H1 (cell line): ENCODE results near the gene C1orf21.

Experiments
- ASH2L ChIP-seq: fragments of 200-600, 300-600 bp; sonication (generic); IDR thresholded peaks from one replicate; pipeline ENCODE4 v1.7.1; 2017; ENCODE audit warnings: low read length
- BRCA1 ChIP-seq: IDR thresholded peaks from 2 replicates; pipeline ENCODE4 v1.6.1; 2012; ENCODE audit warnings: low read depth, low read length, improper control_type of control experiment
- CBX8 ChIP-seq: fragments of 300-800, 300-1000 bp; sonication (generic); IDR thresholded peaks from 2 replicates; pipeline ENCODE4 v1.7.1; 2016; ENCODE audit warnings: low read depth, low read length, borderline replicate concordance
- CHD1 ChIP-seq: IDR thresholded peaks from 2 replicates; pipeline ENCODE4 v1.6.1; 2012; ENCODE audit warnings: low read depth, low read length, improper control_type of control experiment
- EZH2 ChIP-seq: fragments of 200-600 bp; sonication (generic); IDR thresholded peaks from 2 replicates; pipeline ENCODE4 v1.7.1; 2012; ENCODE audit warnings: low read depth, mild to moderate bottlenecking, moderate library complexity, low read length, inconsistent platforms; ENCODE audit not compliant: severe bottlenecking
- FOSL1 ChIP-seq: IDR thresholded peaks from 2 replicates; pipeline ENCODE4 v1.6.1; 2011; ENCODE audit warnings: mild to moderate bottlenecking, low read depth, low read length, moderate library complexity; ENCODE audit not compliant: insufficient read depth
- GABPA ChIP-seq: IDR thresholded peaks from 2 replicates; pipeline ENCODE4 v1.6.1; 2011; ENCODE audit warnings: mild to moderate bottlenecking, low read length, moderate library complexity, borderline replicate concordance; ENCODE audit not compliant: insufficient read depth
- KDM1A ChIP-seq: fragments of 200-600, 300-600 bp; sonication (generic); IDR thresholded peaks from 2 replicates; pipeline ENCODE4 v1.7.1; 2016; ENCODE audit warnings: mild to moderate bottlenecking, low read length, borderline replicate concordance
- POLR2A ChIP-seq, 2 experiments: IDR thresholded peaks; 1 replicate in 1 of 2; 2 replicates in 1 of 2; pipeline ENCODE4 v1.6.1; 2011; ENCODE audit warnings: low read depth in 2 of 2, low read length in 2 of 2, mild to moderate bottlenecking in 2 of 2; ENCODE audit errors: control extremely low read depth in 1 of 2
- POU5F1 ChIP-seq: IDR thresholded peaks from 2 replicates; pipeline ENCODE4 v1.6.1; 2011; ENCODE audit warnings: low read depth, mild to moderate bottlenecking, low read length, moderate library complexity
- RFX5 ChIP-seq: IDR thresholded peaks from 2 replicates; pipeline ENCODE4 v1.6.1; 2011; ENCODE audit warnings: low read depth, low read length, improper control_type of control experiment, borderline replicate concordance
- SIN3A ChIP-seq, 2 experiments: IDR thresholded peaks in 1 of 2; conservative IDR thresholded peaks in 1 of 2; 2 replicates each; pipeline ENCODE4 v1.6.1; 2011 to 2012; ENCODE audit warnings: low read length in 2 of 2, improper control_type of control experiment in 1 of 2, low read depth in 1 of 2, mild to moderate bottlenecking in 1 of 2
- SIX5 ChIP-seq: IDR thresholded peaks from 2 replicates; pipeline ENCODE4 v1.6.1; 2011; ENCODE audit warnings: mild to moderate bottlenecking, low read depth, low read length
- TF ChIP-seq, protein P1 (sequence below), 3 experiments: IDR thresholded peaks; 1 replicate in 2 of 3; 2 replicates in 1 of 3; pipeline versions ENCODE4 v1.5.1 to v1.6.1; 2011; ENCODE audit warnings: low read length in 3 of 3, mild to moderate bottlenecking in 3 of 3, inconsistent platforms in 2 of 3, low read depth in 1 of 3, moderate library complexity in 1 of 3; ENCODE audit not compliant: insufficient read depth in 1 of 3; ENCODE audit errors: control extremely low read depth in 1 of 3

DNA sequence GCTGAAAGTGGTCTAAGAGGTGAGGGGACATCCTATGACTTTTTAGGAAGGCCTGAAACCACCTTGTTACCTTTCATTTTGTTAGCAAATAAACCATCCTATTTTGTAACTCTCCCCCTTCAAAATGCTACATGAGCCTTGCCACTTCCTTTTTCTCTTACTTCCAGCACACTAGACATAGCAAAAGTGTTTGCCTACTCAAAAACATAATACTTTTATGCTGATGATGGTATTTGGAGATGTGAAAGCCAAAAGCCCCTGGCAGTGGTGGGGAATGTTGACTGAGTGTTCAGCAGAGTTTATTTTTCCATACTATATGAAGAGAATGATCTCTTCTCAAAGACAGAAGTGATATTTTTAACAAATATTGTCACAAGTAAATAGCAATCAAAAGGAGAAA lies 233.6 kb downstream of the C1orf21 start:
- TF ChIP-seq BRCA1 (no peak), EZH2 (no peak), GABPA (no peak), CHD1 (no peak), SIN3A (conservative IDR thresholded peaks at IDR 0.05 in 1 of 2, IDR thresholded peaks at IDR 0.05 in 1 of 2; ENCODE audit: low read depth in 1 of 2, low read length in 2 of 2) (no peak), CBX8 (no peak), POLR2A (IDR thresholded peaks at IDR 0.05; ENCODE audit: control extremely low read depth in 1 of 2, low read depth in 2 of 2, low read length in 2 of 2) (no peak), SIX5 (no peak), FOSL1 (no peak), ASH2L (no peak), POU5F1 (no peak), KDM1A (no peak), RFX5 (no peak)
- TF ChIP-seq, protein P1, sequence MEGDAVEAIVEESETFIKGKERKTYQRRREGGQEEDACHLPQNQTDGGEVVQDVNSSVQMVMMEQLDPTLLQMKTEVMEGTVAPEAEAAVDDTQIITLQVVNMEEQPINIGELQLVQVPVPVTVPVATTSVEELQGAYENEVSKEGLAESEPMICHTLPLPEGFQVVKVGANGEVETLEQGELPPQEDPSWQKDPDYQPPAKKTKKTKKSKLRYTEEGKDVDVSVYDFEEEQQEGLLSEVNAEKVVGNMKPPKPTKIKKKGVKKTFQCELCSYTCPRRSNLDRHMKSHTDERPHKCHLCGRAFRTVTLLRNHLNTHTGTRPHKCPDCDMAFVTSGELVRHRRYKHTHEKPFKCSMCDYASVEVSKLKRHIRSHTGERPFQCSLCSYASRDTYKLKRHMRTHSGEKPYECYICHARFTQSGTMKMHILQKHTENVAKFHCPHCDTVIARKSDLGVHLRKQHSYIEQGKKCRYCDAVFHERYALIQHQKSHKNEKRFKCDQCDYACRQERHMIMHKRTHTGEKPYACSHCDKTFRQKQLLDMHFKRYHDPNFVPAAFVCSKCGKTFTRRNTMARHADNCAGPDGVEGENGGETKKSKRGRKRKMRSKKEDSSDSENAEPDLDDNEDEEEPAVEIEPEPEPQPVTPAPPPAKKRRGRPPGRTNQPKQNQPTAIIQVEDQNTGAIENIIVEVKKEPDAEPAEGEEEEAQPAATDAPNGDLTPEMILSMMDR (IDR thresholded peaks at IDR 0.05; ENCODE audit: control extremely low read depth in 1 of 3, insufficient read depth in 1 of 3, low read depth in 1 of 3, low read length in 3 of 3): no peak
